ENCODE results near the gene FSD1.
A peak's percentile ranks its signal among the peaks of the same experiment; 100 is the strongest.
"Not testable (repeated sequence)": the region's sequence is repeated elsewhere in the genome, so short reads cannot be mapped to it uniquely, and the experiment has no call there.

FSD1 gene

DNA sequence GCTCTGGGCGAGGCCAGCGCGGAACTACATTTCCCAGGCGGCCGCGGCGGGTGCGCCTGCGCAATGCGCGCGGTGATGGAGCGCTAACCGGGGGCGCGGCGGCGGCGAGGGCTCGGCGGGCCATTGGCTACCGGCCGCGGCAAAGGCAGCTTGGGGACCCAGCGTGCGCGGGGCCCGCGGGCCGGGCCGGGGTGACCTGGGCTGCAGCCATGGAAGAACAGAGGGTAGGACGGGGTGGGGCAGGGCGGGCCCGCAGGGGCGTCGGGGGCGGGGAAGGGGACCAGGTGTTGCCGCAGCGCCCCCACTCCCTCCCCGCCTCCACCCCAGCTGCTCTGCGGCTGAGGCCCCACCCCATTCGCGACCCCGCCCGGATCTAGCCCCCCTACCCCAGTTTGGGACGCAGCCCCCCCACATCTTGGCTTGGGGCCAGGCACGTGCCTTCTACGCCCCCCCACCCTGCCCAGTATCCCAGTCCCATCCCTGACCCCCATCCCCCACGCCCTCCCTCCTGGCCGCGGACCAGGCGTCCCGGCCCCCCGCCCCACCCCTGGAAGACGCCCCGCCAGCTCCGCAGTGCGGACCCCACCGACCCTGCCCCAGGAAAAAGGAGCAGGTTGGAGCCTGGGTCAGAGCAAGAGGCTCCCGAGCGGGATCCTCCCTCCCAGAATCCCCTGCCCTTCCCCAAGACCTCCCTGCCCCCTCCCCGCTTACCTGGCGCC lies at the start of gene FSD1:
Gene FSD1, plus strand, starts transcription at position 61 of the 719 bp plus-strand sequence. Its CDS starts 149 bp downstream, at position 210.
- DNase-seq: no peak

GRCh38 chr19:4256563-4256962 lies 47.8 kb upstream of the FSD1 start:
- DNase-seq: no peak

DNA sequence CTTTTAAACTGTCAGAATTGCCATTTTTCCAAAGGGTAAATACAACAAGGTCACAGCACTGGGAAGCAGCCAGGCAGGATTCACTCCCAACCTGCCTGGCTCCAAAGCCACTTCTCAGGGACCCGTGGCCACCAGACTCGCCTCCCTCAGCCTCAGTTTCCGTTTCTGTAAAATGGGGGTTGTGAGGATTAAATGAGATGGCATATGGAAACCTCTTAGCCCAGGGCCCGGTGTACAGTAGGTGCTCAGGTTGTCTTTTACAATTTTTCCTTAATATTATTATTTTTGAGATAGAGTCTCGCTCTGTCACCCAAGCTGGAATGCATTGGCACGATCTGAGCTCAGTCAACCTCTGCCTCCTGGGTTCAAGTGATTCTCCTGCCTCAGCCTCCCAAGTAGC lies 47.4 kb upstream of the FSD1 start:
- no peak for DNase-seq

DNA sequence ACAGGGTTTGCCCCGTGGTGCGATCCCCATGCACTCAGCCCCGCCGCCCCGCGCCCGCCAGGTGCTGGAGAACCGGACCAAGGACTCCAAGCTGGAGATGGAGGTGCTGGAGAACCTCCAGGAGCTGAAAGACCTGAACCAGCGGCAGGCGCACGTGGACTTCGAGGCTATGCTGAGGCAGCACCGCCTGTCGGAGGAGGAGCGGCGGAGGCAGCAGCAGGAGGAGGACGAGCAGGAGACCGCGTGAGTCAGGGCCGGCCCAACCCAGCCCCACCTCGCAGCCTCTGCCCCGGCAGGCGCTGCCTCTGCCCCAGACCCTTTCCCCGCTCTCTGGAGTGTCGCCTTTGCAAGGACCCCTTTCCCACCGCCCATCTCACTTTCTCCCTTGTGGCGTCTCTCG lies 46.2 kb upstream of the FSD1 start:
- DNase-seq: no peak

DNA sequence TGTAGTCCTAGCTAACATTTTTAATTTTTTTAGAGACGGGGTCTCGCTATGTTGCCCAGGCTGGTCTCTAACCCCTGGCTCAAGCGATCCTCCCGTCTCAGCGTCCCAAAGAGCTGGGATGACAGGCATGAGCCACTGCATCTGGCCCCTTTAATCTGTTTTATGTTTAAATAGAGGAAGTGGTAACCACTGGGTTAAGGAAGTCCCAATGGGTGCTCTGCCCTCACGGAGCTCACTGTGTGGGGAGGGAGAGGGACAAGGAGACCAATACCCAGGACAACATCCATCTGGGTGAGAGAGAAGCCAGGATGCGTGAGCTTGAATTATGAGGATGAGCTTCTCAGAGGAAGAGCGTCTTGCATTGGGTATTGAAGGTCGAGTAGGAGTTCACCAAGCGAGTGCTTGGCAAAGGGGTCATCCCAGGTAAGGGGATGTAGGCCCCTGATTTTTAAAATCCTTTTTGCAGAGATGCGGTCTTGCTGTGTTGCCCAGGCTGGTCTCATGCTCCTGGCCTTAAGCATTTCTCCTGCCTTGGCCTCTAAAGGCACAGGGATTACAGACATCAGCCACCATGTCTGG lies 43.7 kb upstream of the FSD1 start:
- peak in 1 of 2 experiments; percentile 4 for DNase-seq

- no peak for DNase-seq
Measured at GRCh38 chr19:4264812-4265211, 39.6 kb upstream of the FSD1 start.

DNA sequence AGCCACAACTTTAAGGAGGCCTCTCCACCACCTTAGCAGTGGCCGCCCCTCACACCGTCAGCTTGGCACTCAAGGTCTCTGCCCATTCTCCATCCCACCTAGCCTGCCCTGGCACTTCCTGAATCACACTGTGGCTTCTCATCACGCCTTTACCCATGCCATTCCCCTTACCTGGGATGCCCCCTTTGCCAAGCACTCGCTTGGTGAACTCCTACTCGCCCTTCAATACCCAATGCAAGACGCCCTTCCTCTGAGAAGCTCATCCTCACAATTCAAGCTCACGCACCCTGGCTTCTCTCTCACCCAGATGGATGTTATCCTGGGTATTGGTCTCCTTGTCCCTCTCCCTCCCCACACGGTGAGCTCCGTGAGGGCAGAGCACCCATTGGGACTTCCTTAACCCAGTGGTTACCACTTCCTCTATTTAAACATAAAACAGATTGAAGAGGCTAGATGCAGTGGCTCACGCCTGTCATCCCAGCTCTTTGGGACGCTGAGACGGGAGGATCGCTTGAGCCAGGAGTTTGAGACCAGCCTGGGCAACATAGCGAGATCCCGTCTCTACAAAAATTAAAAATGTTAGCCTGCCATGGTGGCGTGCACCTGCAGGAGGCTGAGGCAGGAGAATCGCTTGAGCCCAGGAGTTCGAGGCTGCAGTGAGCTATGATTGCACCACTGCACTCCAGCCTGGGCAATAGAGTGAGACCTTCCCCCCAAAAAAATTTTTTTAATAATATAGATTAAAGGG lies 38.0 kb upstream of the FSD1 start:
- DNase-seq: peak in 1 of 2 experiments; percentile 3

- DNase-seq: peak; percentile 72 to 73
Measured at GRCh38 chr19:4267101-4267900, 37.1 kb upstream of the FSD1 start.

- DNase-seq: no peak
Measured at GRCh38 chr19:4267901-4268815, 36.2 kb upstream of the FSD1 start.

- DNase-seq: no peak
Measured at GRCh38 chr19:4268816-4269430, 35.5 kb upstream of the FSD1 start.

- DNase-seq: no peak
Measured at GRCh38 chr19:4272894-4273293, 31.5 kb upstream of the FSD1 start.

GRCh38 chr19:4274321-4274686 lies 30.1 kb upstream of the FSD1 start:
- not testable (repeated sequence) for DNase-seq

- DNase-seq: no peak
Measured at GRCh38 chr19:4277191-4277696, 27.2 kb upstream of the FSD1 start.

- DNase-seq: no peak
Measured at GRCh38 chr19:4278010-4278409, 26.4 kb upstream of the FSD1 start.

DNA sequence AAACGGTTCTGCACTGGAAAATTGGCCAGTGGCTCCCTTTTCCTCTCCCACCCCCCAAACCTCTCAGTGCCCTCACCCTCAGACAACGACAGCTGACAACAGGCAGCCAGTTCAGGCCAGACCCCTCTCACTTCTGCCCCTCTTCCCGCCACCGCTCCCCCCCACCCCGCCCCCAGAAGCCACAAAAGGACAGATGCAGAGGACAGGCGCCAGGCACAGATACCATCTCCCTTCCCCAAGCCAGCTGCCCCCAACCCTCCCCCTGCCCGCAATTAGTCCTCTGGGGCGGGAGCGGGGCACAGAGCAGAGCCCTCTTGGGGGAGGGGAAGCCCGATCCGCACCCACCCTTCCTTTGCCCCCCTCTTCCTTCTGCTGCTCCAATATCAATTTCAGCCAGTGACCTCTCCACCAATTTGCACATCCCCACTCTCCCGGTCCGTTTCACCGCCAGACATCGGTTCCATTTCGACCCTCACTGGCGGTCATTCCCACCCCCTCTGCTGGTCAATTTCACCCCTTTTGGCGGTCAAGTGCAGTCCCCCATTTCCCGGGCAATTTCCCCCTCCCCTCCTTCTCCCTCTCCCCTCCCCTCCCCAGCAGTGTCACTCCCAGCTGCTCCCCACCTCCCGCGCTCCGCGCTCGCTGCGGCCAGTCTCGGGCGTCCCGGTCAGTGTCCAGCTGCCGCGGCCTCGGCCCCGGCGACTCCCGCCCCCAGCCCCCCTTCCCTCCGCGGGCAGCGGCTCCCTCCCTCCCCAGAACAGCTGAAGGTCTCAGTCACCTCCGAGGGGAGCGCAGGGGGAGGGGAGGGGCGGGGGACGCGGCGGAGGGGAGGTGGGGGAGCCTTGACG lies 25.8 kb upstream of the FSD1 start, which contains the start of gene SHD:
Gene SHD, plus strand, starts transcription at position 848 of the 848 bp plus-strand sequence. CDS start 798 bp downstream, outside the sequence.
- DNase-seq: no peak

GRCh38 chr19:4279267-4279529 lies 25.2 kb upstream of the FSD1 start:
- DNase-seq: no peak

GRCh38 chr19:4279530-4280422 lies 24.6 kb upstream of the FSD1 start:
- DNase-seq: no peak

DNA sequence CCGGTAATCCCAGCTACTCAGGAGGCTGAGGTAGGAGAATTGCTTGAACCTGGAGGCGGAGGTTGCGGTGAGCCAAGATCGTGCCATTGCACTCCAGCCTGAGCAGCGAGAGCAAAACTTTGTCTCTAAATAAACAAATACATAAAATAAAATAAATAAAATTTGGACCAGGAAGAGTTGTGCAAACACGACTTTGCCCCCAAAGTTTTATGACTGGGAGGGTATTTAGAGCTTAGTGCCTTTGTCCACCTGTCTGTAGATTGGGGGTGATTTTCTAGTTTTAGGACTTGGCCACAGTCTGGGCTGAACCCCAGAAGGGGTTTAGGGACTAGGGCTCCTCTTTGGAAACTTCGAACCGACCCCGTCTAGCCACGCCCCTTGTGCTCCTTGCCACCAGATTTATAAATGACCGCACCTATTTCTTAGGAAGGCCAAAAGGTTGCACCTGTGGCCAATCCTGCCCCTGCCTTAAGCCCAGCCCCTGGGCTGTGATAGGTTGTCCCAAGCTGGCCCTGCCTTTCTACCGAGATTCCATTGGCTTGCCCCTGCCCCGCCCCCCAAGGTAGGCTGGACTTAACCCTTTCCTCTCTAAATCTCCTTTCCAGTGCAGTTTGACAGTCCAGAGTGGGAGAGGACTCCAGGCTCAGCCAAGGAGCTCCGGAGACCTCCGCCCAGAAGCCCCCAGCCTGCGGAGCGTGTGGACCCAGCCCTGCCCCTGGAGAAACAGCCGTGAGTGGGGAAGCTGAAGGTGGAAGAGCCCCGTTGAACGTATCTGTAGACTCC lies 20.0 kb upstream of the FSD1 start:
- no peak for DNase-seq

DNA sequence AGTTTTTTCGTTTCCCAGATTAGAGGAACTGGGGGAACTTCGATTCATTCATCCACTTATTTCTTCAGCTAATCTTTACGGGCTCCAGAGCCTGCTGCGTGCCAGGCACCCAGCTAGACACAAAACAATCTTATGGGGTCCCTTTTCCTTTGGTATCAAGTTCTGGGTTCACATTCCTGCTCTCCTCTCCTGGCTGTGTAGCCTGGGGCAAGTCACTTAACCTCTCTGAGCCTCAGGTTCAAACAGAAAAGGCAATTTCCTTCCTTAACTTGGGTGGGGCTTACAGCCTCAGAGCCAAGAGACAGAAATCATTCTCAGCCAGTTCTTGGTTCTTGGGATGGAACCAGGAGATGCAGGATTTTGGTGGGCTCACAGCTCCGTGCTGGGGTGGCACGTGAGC lies 19.4 kb upstream of the FSD1 start:
- no peak for DNase-seq

Data from AML-193 (cell line).